DLD1 (cell line): ENCODE data around the gene TMEM150C.

ENCODE experiments used
- in situ Hi-C: cut with HindIII; loops from 2 replicates; pipeline ENCODE4 v1.10.0; 2017; ENCODE audit warnings: low sequenced_read_pairs

TMEM150C gene

DNA sequence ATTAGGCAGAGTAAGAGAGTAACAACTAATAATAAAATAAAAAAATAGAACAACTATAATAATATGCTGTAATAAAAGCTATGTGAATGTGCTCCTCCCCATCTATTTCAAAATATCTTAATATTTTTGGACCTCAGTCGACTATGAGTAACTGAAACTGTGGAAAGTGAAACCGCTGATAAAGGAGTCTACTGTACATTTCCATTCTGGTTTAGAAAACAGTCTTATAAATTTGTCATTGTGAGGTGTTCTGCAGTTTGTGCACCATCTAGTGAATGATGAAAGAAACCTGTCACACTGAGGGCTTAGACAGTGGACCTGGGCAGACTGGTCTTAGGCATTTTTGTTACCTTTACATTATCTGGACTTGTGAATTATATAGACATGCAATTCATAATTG lies 42.0 kb downstream of the TMEM150C start:
- in situ Hi-C loops = no loop called here

DNA sequence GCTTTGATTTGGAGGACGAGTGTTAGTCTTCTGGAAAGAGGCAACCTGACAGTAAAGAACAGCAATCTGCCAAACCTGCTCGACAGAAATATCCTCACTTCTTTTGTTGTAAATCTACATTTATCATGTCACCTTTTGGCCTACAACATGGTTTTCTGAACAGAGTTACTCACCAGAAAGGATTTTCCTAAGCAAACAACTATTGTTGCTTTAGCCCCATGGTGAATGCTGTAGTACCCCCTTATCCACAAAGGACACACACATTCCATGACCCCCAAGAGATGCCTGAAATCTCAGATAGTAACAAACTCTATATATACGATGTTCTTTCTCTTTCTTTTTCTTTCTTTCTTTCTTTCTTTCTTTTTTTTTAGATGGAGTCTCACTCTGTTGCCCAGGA lies 42.7 kb downstream of the TMEM150C start:
- in situ Hi-C loops = no loop called here

DNA sequence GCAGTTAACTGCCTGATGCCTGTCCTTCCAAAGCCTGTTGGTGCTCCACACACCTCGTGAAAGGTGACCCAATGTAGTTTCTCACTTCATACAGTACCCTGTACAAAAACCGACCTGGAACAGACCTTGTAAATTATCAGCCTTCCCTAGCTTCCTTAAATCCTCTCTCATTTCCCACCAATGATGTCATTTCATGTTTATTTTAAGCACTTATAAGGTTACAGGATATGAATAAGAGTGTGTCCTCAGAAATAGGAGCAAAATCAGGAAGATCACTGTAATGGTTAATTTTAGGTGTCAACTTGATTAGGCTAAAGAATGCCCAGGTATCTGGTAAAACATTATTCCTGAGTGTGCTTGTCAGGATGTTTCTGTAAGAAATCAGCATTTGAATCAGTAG lies 44.7 kb downstream of the TMEM150C start:
- in situ Hi-C loops = no loop called here

DNA sequence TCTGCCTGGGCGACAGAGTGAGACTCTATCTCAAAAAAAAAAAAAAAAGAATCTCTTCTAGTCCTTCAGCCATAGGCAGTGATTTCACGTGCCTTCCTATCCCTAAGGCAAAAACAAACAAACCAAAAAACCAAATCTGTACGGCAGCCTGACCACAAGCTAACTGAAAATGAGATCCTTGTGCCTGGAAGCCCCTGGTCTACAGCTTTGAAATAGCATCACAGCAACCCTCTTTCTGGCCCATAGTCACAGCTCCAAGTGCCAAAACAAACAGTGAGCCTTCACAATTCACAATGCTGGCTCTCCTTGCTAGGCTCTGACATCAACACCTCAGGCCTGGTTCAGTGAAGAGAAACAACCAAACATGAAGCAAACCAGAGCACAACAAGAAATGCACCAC lies 46.1 kb downstream of the TMEM150C start:
- in situ Hi-C loops = no loop called here

DNA sequence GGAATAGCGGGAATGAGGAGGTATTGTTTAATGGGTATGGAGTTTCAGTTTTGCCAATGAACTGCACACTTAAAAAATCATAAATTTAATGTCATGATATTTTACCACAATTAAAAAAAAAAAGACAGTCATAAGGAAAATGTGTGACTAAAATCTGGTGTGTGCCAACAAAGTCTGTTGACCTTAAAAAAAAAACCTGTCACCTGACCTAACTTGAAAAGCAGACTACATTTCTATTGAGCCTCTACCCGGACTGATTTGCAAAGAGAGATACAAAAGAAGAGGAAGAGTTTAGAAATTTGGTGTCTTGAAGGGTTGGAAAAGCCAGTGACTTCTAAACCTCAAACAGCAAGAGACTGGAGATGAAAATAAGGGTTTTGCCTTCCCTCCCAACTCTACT lies 48.4 kb downstream of the TMEM150C start:
- in situ Hi-C loops = no loop called here

DNA sequence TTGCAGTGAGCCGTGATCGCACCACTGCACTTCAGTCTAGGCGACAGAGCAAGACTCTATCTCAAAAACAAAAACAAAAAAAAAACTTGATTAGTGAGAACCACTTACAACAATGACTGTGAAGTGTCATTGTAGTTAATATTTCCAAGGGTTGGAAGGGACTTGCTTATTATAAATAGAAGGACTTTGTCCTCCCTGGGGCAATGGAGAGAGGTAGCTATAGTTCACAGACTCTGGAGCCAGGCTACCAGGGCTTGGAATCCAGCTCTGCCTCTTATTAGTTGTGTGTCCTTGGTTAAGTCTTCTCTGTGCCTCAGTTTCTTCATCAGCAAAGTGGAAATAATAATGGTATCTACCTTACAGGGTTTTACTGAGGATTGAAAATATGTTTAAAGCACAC lies 51.6 kb downstream of the TMEM150C start:
- in situ Hi-C loops = no loop called here

DNA sequence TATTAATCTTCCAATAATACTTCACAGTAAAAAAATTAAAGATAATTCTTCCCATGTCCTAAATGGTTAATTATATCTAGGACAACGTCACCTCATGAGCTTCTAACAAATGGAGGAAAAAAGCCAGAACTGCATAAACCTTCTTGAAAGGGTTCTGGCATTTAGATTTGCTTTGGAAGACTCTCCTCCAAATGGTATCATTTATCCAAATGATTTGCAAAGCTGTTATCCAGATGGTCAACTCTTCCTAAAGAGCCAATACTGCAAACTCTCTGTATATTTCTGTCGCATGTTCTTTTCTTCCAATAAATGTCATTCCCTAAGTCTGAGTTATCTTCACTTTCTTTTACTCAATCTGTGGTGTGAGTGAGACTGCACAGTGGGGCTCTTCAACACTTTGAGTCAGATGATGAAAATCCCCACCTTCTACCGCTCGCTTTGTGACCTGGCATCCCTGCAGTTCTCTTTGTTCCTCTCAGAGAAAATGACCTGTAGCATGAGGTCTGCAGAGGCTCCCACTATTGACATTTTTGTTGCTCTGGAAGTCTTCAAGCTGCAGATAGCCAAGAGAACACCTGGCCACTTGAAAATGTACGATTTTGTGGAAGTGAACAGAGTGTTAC lies 52.9 kb downstream of the TMEM150C start:
- in situ Hi-C loops = no loop called here

DNA sequence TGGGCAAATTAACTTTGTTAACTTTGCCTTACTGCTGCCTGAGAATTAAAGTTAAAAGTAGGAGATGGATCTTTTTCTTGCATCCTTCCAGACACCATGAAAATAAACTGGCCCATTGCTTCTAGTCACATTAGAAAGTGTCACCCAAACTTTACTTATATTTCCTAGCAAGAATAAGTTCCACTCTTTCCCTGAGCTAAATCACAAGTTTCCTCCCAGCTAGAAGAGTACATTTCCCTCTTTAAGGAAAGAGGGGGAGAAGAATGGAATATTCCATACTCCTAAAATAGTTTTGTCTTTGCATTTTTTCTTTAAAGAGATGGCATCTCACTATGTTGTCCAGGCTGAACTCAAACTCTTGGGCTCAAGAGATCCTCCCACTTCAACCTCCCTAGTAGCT lies 53.8 kb downstream of the TMEM150C start:
- in situ Hi-C loops = no loop called here

DNA sequence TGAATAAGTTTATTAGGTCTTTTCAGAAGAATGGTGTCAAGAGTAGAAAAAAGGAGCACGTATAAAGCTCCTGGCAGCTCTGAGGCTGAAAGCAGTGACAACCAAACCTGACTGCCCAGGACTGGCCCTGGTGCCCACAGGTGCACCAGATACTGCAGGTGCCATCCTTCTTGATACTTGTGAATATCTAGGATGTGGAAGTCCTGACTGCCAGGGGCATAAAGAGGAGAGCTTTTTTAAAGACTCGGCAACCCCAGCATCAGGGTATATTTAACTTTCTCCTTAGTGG lies 60.7 kb downstream of the TMEM150C start:
- in situ Hi-C loops = loop anchor here (5.0 kb wide), 1 partner anchor 41 kb away; no protein-coding TSS in a partner anchor

DNA sequence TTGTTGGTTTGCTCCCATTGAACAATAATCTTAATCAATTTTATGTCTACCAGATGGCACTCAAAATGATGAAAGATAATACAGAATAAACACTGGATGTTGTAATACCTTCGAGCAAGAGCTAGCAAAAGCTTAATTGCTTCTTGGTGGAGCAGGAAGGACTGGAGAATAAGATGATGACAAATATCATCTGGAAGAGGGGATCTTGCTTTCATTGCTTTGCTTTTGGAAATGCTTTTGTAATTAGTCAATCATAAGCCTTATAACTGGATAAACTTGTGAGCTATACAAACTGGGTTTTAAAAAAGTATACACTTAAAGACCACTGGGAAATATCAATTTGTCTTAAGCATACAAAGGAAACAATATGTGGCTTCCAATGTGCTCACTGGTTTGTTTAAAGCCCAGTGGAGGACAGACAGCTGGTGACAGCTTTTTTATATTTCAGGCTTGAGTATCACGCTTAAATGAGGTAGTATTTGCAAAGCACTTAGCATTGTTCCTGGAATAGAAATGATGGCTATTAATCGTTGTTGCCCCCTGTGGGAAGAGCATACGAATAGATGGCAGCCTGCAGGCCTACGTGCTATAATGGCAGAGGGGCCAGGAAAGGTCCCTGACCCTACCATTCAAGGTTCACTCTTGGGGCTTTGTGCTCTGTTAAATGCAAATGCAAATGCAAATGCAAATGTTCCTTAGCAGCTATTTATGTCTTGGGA lies 61.2 kb downstream of the TMEM150C start:
- in situ Hi-C loops = loop anchor here (5.0 kb wide), 1 partner anchor 42 kb away; no protein-coding TSS in a partner anchor

DNA sequence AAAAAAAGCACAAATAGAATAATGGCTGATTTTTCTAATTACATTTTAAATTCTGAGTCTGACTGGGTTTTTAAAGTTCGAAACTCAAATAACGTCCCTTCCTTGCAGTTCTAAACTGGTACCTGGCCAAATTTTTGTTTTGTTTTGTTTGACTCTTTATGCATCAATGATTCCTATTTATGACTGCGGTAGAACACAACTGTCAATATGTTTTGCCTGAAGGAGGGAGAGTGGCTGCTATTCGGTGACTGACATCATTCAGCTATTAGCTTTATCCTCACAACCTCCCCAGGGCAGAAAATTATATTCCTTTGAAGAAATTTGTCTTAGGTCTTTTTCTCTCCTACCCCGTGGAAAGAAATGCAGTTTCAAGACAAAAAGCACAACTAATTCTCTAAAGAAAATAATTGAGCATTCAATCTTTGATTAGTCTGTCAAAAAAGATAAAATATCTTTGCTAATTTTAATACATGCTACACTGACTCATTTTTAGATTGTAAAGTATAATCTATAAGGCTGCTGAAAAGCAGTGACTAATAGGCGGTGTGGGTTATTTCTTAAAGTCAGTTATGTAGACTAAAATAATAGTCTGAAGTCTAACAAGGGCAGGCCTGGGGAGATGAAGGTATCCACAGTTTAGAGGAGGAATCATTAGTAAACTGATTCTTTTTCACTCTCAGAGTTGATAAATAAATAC lies 61.9 kb downstream of the TMEM150C start:
- in situ Hi-C loops = loop anchor here (5.0 kb wide), 1 partner anchor 42 kb away; no protein-coding TSS in a partner anchor

DNA sequence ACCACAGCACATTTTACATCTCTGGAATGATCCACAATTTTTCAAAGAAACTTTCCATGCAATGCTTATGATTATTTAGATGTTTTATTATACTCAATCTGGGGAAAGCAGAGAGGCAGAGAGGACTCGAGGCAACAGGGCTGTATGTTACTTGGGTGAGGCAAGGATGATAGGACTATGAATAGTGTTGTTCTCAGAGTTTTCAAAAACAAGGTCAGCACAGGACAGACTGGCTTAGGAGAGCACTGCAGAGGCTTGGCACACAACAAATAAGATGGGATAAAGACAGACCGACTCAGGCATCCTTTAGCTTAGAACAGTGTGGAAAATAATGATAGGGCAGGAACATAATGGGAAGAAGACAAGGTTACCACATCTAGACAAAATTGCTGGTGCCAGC lies 65.4 kb downstream of the TMEM150C start:
- in situ Hi-C loops = no loop called here

DNA sequence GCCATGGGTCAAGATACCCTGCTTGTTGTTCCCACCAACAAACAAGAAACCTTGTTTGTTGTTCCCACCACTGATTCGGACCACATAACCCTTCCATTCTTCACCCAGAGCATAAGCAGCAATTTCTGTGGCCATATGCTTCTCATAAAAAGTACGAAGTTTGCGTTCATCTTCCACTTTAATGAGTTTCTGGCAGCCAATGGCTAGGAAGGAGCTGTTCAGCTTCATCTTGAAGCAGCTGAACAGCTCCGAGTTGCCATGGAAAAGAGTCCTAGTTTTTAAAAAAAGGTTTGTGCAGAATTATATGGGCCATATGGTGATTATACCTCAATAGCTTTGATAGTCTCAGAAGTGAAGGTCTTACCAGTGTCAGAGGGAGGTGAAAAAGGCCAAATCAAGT lies 66.1 kb downstream of the TMEM150C start:
- in situ Hi-C loops = no loop called here

DNA sequence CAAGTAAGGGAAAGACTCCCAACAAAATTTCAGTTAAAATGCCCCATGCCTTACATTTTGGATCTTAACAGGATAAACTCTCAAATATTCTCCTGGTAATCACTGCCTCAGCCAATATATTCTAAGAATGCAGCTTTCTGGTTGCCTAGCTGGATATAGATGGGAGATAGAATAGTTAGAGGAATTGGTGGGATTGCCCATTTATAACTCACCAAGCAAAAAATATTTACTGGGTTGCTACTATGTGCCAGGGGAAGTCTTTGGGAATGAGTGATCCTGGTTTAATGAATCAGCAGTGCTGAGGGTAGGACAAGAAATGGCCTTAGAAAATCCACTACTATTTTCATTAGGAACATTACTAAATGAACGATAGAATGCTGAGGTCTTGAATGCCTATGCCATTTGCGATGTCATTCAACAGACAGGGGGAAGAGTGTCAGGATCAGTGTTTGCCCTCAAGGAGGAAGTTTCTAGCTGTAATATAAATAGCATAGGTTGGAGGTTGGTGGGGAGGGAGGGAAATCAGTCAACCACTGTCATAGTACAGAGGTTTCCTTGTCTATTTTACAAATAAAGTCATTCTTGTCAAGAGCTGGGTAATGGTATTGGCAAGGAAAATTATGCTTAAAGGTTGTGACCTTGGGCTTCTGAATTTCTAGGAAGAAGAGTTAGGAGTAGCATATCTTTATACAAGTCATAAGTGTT lies 67.9 kb downstream of the TMEM150C start:
- in situ Hi-C loops = no loop called here

DNA sequence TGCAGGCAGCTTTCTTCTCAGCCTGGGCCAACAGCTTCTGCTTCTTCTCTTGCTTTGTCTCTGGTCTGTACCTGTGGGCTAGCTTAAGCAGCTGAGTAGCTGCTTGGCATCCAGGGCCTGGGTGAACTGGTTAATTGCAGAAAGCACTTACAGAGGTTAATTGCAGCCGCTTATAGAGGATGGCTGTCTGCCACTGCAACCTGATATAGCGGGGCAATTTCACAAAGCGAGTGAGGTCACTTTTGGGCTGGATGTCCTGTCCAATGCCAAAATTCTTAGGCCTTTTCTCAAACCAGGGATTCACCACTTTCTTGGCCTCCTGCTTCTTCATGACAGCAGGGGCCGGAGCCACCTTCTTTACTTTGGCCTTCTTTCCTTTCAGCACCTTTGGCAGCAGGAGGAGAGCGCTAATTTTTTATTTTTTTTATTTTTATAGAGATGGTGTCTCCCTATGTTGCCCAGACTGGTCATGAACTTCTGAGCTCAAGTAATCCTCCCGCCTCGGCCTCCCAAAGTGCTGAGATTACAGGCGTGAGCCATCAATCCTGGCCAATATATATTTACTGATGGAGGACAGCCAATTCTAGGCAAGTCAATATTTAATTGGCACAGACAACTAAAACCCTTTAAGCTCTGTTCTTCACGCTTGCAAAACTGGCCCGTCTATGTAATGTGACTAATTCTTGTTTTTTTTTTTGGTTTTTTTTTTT lies 70.4 kb downstream of the TMEM150C start:
- in situ Hi-C loops = no loop called here

DNA sequence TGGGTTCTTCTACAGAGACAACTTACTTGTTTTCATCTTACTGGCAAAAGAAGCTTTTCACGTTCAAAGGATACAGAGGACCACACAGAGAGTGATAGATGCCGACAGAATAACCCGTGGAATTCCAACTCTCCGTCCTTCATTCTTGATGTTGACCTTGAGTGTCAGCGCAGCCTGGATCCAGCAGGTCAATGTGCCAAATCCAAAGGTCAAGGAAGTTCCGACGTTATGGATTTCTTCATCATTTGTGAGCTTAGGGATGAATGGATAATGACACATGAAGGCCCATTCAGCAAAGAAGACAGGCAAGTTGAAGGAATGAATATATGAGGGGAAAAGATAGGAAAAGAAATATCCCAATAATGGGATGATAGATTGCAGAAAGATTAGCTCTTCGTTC lies 71.8 kb downstream of the TMEM150C start:
- in situ Hi-C loops = no loop called here

DNA sequence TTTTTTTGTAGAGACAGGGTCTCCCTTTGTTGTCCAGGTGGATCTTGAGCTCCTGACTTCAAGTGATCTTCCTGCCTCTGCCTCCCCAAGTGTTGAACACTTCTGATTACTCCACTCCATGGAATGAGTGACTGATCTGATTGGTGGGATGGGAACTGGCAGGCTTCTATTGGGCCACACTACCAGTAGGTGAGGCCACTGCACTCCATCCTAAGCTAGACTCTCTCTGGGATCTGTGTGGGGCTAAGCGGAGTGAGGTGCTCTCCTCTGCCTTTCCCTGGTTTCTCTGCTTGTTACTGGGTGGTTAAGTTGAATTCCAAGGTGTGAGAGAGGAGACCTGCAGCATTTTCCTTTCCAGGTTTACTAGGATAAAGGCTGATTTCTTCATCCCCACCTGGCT lies 72.7 kb downstream of the TMEM150C start:
- in situ Hi-C loops = no loop called here

DNA sequence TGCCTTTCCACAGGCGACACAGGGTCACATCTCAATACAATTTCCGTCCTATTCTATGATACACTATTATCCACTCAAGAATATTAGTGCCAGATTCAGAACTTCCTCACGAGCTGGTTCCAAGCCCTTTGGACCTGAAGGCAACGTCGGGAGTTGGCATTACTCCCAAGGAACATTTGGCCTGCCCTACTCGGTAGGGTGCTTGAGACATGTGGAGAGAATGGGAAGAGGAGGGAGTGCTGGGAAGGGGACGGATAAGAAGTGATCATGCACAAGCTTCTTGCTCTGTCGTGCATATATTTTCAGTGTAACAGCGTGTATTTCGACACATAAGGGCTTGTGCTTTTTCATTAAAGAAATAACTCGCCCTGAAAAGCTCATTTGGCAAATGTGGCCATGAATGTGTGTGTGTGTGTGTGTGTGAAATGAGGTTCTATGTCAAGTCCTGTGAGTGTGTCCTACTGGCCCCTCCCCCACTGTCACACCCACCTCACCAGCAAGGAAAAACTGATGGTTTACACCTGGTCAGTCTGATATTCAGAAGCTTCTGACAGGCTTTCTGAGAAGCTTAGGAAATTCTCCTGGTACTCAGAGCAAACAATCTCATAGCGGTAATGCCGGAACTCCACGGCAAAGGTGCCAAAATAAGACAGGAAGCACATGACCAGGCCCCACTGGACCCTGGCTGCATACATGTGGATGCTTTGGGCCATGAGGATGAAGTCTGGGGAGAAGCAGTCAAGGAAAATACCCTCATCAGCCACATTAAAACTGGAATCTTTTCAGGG lies 76.6 kb downstream of the TMEM150C start:
- in situ Hi-C loops = no loop called here

DNA sequence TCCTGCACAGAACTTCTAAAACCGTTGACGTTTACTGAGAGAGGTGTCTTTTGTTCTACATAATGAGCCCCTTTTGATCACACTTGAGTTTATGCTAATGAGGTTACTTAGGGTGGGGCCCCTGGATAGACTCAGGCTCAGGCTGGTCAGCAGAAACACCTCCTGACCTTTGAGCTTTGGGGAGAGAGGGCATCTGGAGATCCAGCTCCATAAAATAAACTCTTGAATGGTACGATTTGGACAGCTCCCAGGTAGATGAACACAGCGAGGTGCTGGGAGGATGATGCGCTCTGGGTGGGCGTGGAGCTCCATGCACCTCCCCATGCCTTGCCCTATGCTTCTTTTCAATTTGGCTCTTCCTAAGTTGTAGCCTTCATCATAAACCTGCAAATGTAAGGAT lies 79.4 kb downstream of the TMEM150C start:
- in situ Hi-C loops = no loop called here

DNA sequence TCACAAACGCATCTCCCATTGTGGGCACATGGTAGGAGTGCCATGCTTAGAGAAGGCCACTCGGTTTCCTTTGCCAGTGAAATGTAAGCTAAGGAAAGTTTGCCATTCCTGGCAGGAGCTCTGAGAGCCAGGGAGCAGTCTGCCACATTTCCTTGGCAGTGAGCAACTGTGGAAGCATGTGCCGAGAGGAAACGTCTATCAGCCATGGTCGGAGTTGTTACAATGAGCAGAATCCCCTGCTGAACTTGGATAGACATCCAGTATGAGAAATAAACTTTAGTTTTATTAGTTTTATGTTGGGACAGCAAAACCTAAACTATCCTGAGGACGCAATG lies 80.3 kb downstream of the TMEM150C start:
- in situ Hi-C loops = no loop called here
